H9 (cell line): Measurements from ENCODE around the gene RNF125. TPM values are rescaled to one million over a fixed set of nuclear protein-coding genes. Genes with fewer than 3 reads are reported as not detected.
A peak's percentile ranks its signal among the peaks of the same experiment; 100 is the strongest.

ENCODE experiments used
- DNase-seq: peaks from one replicate; pipeline ENCODE4 v3.0.0-alpha.2; 2017
- H2AFZ ChIP-seq: one replicate; pipeline ENCODE4 v1.6.1; 2013; ENCODE audit warnings: mild to moderate bottlenecking, low read length, control low read depth, moderate library complexity
- H2AK5ac ChIP-seq: 2 replicates; pipeline ENCODE4 v1.6.1; 2013; ENCODE audit warnings: low read length, control low read depth, mixed read lengths; ENCODE audit not compliant: insufficient read length
- H2BK120ac ChIP-seq: one replicate; pipeline ENCODE4 v1.6.1; 2013; ENCODE audit warnings: low read depth, mild to moderate bottlenecking, low read length, control low read depth, inconsistent platforms; ENCODE audit not compliant: poor library complexity, severe bottlenecking
- H2BK12ac ChIP-seq: 2 replicates; pipeline ENCODE4 v1.6.1; 2013; ENCODE audit warnings: low read length, control low read depth, mixed read lengths, low read depth; ENCODE audit not compliant: insufficient read length
- H2BK15ac ChIP-seq: 2 replicates; pipeline ENCODE4 v1.6.1; 2013; ENCODE audit warnings: low read depth, low read length, control low read depth
- H2BK20ac ChIP-seq: one replicate; pipeline ENCODE4 v1.6.1; 2013; ENCODE audit warnings: low read depth, mild to moderate bottlenecking, low read length, control low read depth, inconsistent platforms; ENCODE audit not compliant: poor library complexity, severe bottlenecking
- H2BK5ac ChIP-seq: 2 replicates; pipeline ENCODE4 v1.6.1; 2013; ENCODE audit warnings: low read length, control low read depth, mixed read lengths; ENCODE audit not compliant: insufficient read length
- H3K14ac ChIP-seq: 2 replicates; pipeline ENCODE4 v1.6.1; 2013; ENCODE audit warnings: low read length, control low read depth; ENCODE audit not compliant: insufficient read depth
- H3K18ac ChIP-seq: 2 replicates; pipeline ENCODE4 v1.6.1; 2013; ENCODE audit warnings: low read depth, mild to moderate bottlenecking, mixed read lengths, low read length, control low read depth; ENCODE audit not compliant: insufficient read length
- H3K23ac ChIP-seq: 2 replicates; pipeline ENCODE4 v1.6.1; 2013; ENCODE audit warnings: low read length, control low read depth, mixed read lengths, low read depth; ENCODE audit not compliant: insufficient read length
- H3K23me2 ChIP-seq: 2 replicates; pipeline ENCODE4 v1.6.1; 2013; ENCODE audit warnings: low read depth, mild to moderate bottlenecking, mixed read lengths, low read length, control low read depth; ENCODE audit not compliant: insufficient read length, poor library complexity, severe bottlenecking
- H3K27ac ChIP-seq: 2 replicates; pipeline ENCODE4 v1.5.1; 2013; ENCODE audit warnings: low read length, control low read depth, mixed read lengths, low read depth; ENCODE audit not compliant: insufficient read length
- H3K27me3 ChIP-seq: 2 replicates; pipeline ENCODE4 v1.6.1; 2013; ENCODE audit warnings: low read length, control low read depth, inconsistent platforms; ENCODE audit not compliant: insufficient read depth
- H3K4ac ChIP-seq: 2 replicates; pipeline ENCODE4 v1.6.1; 2013; ENCODE audit warnings: low read depth, mild to moderate bottlenecking, control low read depth, inconsistent platforms, low read length, moderate library complexity
- H3K4me1 ChIP-seq: 2 replicates; pipeline ENCODE4 v1.6.1; 2013; ENCODE audit warnings: low read length, control low read depth, inconsistent platforms; ENCODE audit not compliant: insufficient read depth
- H3K4me2 ChIP-seq: 2 replicates; pipeline ENCODE4 v1.6.1; 2013; ENCODE audit warnings: low read length, control low read depth, mixed read lengths; ENCODE audit not compliant: insufficient read length, insufficient read depth
- H3K56ac ChIP-seq: 2 replicates; pipeline ENCODE4 v1.6.1; 2013; ENCODE audit warnings: low read depth, mild to moderate bottlenecking, mixed read lengths, low read length, control low read depth; ENCODE audit not compliant: insufficient read length
- H3K79me1 ChIP-seq: 2 replicates; pipeline ENCODE4 v1.6.1; 2013; ENCODE audit warnings: low read depth, mild to moderate bottlenecking, moderate library complexity, low read length, control low read depth, inconsistent platforms; ENCODE audit not compliant: insufficient read depth, poor library complexity, severe bottlenecking
- H3K79me2 ChIP-seq: 2 replicates; pipeline ENCODE4 v1.6.1; 2013; ENCODE audit warnings: low read length, control low read depth, inconsistent platforms; ENCODE audit not compliant: insufficient read depth
- H3K9ac ChIP-seq: 2 replicates; pipeline ENCODE4 v1.6.1; 2013; ENCODE audit warnings: low read length, control low read depth, mixed read lengths; ENCODE audit not compliant: insufficient read length; ENCODE audit errors: extremely low read depth
- H3K9me3 ChIP-seq: one replicate; pipeline ENCODE4 v1.6.1; 2013; ENCODE audit warnings: low read depth, low read length, inconsistent platforms; ENCODE audit not compliant: control insufficient read depth
- H3T11ph ChIP-seq: one replicate; pipeline ENCODE4 v1.6.1; 2013; ENCODE audit warnings: mild to moderate bottlenecking, low read length, control low read depth, inconsistent platforms
- H4K20me1 ChIP-seq: one replicate; pipeline ENCODE4 v1.6.1; 2013; ENCODE audit not compliant: control insufficient read depth, insufficient read length, insufficient read depth
- H4K5ac ChIP-seq: 2 replicates; pipeline ENCODE4 v1.6.1; 2013; ENCODE audit warnings: low read depth, mild to moderate bottlenecking, mixed read lengths, low read length, control low read depth; ENCODE audit not compliant: insufficient read length
- H4K8ac ChIP-seq: replicated peaks from 2 replicates; pipeline ENCODE4 v1.6.1; 2013; ENCODE audit warnings: low read length, control low read depth, mixed read lengths, low read depth; ENCODE audit not compliant: insufficient read length
- H4K91ac ChIP-seq: 2 replicates; pipeline ENCODE4 v1.6.1; 2013; ENCODE audit warnings: low read depth, mild to moderate bottlenecking, moderate library complexity, mixed read lengths, low read length, control low read depth; ENCODE audit not compliant: insufficient read length
- H3K27ac Mint-ChIP-seq, 3 experiments: 2 replicates in 2 of 3; 3 replicates in 1 of 3; pipeline ENCODE4 v1.8.0; 2020 to 2021; ENCODE audit warnings: mixed read lengths in 3 of 3, mild to moderate bottlenecking in 1 of 3, moderate library complexity in 1 of 3
- H3K27me3 Mint-ChIP-seq: 2 replicates; pipeline ENCODE4 v1.8.0; 2021; ENCODE audit warnings: low read depth, mild to moderate bottlenecking, moderate library complexity, mixed read lengths
- H3K36me3 Mint-ChIP-seq, 3 experiments: 2 replicates in 2 of 3; 3 replicates in 1 of 3; pipeline ENCODE4 v1.8.0; 2020 to 2021; ENCODE audit warnings: low read depth in 3 of 3, mixed read lengths in 3 of 3; ENCODE audit not compliant: insufficient read depth in 1 of 3
- H3K4me1 Mint-ChIP-seq, 2 experiments: 2 replicates each; pipeline ENCODE4 v1.8.0; 2020; ENCODE audit warnings: mixed read lengths in 2 of 2
- H3K4me3 Mint-ChIP-seq, 2 experiments: 2 replicates in 1 of 2; 3 replicates in 1 of 2; pipeline ENCODE4 v1.8.0; 2020 to 2021; ENCODE audit warnings: mild to moderate bottlenecking in 2 of 2, mixed read lengths in 2 of 2, moderate library complexity in 1 of 2
- H3K9me3 Mint-ChIP-seq, 2 experiments: 2 replicates in 1 of 2; 3 replicates in 1 of 2; pipeline ENCODE4 v1.8.0; 2020; ENCODE audit warnings: mild to moderate bottlenecking in 2 of 2, mixed read lengths in 2 of 2, moderate library complexity in 1 of 2
- CTCF ChIP-seq: fragments of 200-600 bp; sonication (generic); conservative IDR thresholded peaks from 3 replicates; pipeline ENCODE4 v1.8.0; 2021; ENCODE audit warnings: antibody characterized with exemption, mild to moderate bottlenecking
- WGBS: extraction: QIAGEN DNeasy Blood & Tissue Kit; methylation state at CpG from one replicate; pipeline ENCODE4 v1.1.7; 2013; ENCODE audit warnings: missing lambda C conversion rate, low lambda C conversion rate, mixed read lengths; ENCODE audit not compliant: insufficient read length; ENCODE audit errors: extremely low coverage; 5-methylcytosine and 5-hydroxymethylcytosine counted together
- total RNA-seq: library from RNA; stranded (reverse); gene quantifications from 2 replicates; pipeline ENCODE4 v1.2.1, GENCODE V29; 2021

Gene RNF125
- total RNA-seq, 1 experiment from 2014 or later, result 8.3 TPM

GRCh38 chr18:32111706-32112105 lies 93.1 kb downstream of the RNF125 start:
- H4K20me1 ChIP-seq, result no peaks in the 10 kb centered on the region
- H3K56ac ChIP-seq, result no peak overlapping the region
- no peak overlapping the region for H3K9ac ChIP-seq
- H3K23ac ChIP-seq, result no peak overlapping the region
- DNase-seq, result no peak
- H3K27ac ChIP-seq, result no peak overlapping the region
- H3K4ac ChIP-seq, result no peak overlapping the region
- Mint-ChIP-seq H3K4me1 (no peaks in the 10 kb centered on the region), H3K4me3 (no peak overlapping the region), H3K27ac (peak overlapping the region in 1 of 3 experiments; percentile 72; a peak in 2 of 7 replicates), H3K9me3 (no peaks in the 10 kb centered on the region), H3K27me3 (no peaks in the 10 kb centered on the region), H3K36me3 (peaks cover 18 to 46% (median 44%) of the 10 kb centered on the region in 3 experiments; a peak in 6 of 7 replicates)
- H2AFZ ChIP-seq, result no peak overlapping the region
- H2BK12ac ChIP-seq, result no peak overlapping the region
- no peak overlapping the region for H3K14ac ChIP-seq
- peaks cover 13% of the 10 kb centered on the region; the same call in 1 of the 2 replicates for H3K79me2 ChIP-seq
- H2AK5ac ChIP-seq, result no peak overlapping the region
- no peak overlapping the region for H2BK15ac ChIP-seq
- H3K23me2 ChIP-seq, result no peaks in the 10 kb centered on the region
- no peak overlapping the region for H4K91ac ChIP-seq
- no peak overlapping the region for H2BK20ac ChIP-seq
- H4K8ac ChIP-seq, result no peak overlapping the region
- H3K4me1 ChIP-seq, result no peaks in the 10 kb centered on the region
- no CpG with 5 or more reads among the region's 3 CpGs for WGBS
- no peaks in the 10 kb centered on the region for H3K27me3 ChIP-seq
- no peak for TF ChIP-seq CTCF
- peaks cover 16% of the 10 kb centered on the region for H3K79me1 ChIP-seq
- no peak overlapping the region for H2BK120ac ChIP-seq
- no peak overlapping the region for H3K4me2 ChIP-seq
- H3T11ph ChIP-seq, result no peak overlapping the region
- H3K9me3 ChIP-seq, result no peaks in the 10 kb centered on the region
- no peak overlapping the region for H3K18ac ChIP-seq
- no peak overlapping the region for H2BK5ac ChIP-seq
- no peak overlapping the region for H4K5ac ChIP-seq
